Umbilical cord (tissue), 2 donors: Measurements from ENCODE around the gene STX5. TPM values are rescaled to one million over a fixed set of nuclear protein-coding genes. Genes with fewer than 3 reads are reported as not detected.
"Not testable (repeated sequence)": the region's sequence is repeated elsewhere in the genome, so short reads cannot be mapped to it uniquely, and the experiment has no call there.

ENCODE experiments used
- DNase-seq: peaks from one replicate; pipeline ENCODE4 v3.0.0-alpha.2; 2015; ENCODE audit warnings: low spot score
- total RNA-seq: library from RNA; depleted of rRNA; stranded (reverse); fragments of >200 nt; gene quantifications from one replicate; pipeline ENCODE4 v1.2.3, GENCODE V29; 2014; ENCODE audit warnings: low replicate concordance; ENCODE audit not compliant: insufficient read depth

STX5 gene
- total RNA-seq, result 44.3 TPM

GRCh38 chr11:62831520-62832335 is at the start of gene STX5:
STX5 (minus strand) TSS chr11:62832051; CDS start chr11:62831243, 808 bp downstream.
- DNase-seq, result peak; percentile 99

- DNase-seq, result peak; percentile 95
These were observed 49.1 kb upstream of the STX5 start, which contains the start of gene SLC3A2 for GRCh38 chr11:62880803-62881578. SLC3A2 (plus strand) TSS chr11:62880896; CDS start chr11:62881024, 128 bp downstream.

- peak; percentile 75 for DNase-seq
These were observed 48.5 kb upstream of the STX5 start for GRCh38 chr11:62880231-62880802.

DNA sequence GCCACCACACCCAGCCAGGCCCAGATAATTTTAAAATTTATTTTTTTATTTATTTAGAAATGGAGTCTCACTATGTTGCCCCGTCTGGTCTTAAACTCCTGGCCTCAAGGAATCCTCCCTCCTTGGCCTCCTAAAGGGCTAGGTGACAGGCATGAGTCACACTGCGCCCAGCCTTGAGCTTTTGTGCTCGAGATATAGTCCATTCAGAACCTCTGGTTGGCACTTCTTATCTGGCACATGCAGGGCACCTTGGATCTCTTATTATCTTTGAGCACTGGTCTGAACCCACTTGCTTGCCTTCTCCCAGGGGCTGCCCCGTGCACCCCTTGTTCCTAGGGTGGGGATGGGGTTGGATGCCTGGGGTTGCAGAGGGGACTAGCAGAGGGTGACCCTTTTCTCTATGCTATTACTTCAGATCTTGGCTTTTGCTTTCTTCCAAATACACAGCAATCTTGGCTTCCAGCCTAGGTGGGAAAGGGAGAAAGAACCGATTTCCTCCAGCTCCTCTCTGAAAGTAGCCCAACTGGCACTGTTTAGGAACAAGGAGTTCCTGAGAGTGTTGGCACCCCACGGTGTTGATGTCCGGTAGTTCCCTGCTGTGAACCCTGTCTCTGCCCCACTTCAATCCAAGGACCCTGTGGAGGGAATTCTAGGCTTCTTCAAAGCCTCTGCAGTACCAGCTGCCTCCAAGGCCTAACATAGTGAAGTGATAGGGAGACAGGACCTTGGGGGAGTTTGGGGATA is 47.6 kb upstream of the STX5 start:
- DNase-seq, result no peak

- DNase-seq, result no peak
These were observed 44.9 kb upstream of the STX5 start for GRCh38 chr11:62876712-62877111.

- DNase-seq, result peak; percentile 73
These were observed 44.0 kb upstream of the STX5 start for GRCh38 chr11:62875698-62876478.

- DNase-seq, result peak; percentile 79
These were observed 43.0 kb upstream of the STX5 start for GRCh38 chr11:62874851-62875250.

- DNase-seq, result peak; percentile 70
These were observed 33.8 kb upstream of the STX5 start for GRCh38 chr11:62865635-62866034.

DNA sequence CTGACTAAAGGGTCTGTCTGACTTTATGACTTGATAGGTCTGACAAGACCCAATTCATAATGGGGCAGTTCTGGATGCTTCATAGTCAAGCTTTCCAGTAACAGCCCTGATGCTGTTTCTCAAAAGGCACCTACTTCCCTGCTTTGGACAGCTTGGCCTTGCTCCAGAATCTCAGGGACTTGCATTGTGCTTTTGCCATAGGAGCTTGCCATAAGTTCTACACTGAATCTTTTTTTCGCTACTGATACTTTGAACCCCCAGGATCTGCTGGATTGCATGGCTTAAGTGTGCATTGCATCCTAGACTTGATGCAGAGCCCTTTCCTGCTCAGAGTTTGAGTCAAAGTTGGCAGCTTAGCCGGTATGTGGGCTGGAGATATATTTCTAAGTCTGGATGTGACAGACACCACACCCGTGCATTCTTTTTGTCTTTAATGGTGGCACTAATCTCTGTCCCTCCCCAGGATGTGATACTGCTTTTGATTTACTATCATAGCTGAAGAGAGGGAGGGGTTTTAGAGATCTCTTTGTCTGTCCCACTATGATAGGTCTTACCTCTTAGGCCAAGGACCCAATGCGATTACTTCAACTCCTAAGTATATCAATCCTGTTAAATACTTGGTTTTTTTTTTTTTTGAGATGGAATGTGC is 32.0 kb upstream of the STX5 start:
- DNase-seq, result peak; percentile 95

DNA sequence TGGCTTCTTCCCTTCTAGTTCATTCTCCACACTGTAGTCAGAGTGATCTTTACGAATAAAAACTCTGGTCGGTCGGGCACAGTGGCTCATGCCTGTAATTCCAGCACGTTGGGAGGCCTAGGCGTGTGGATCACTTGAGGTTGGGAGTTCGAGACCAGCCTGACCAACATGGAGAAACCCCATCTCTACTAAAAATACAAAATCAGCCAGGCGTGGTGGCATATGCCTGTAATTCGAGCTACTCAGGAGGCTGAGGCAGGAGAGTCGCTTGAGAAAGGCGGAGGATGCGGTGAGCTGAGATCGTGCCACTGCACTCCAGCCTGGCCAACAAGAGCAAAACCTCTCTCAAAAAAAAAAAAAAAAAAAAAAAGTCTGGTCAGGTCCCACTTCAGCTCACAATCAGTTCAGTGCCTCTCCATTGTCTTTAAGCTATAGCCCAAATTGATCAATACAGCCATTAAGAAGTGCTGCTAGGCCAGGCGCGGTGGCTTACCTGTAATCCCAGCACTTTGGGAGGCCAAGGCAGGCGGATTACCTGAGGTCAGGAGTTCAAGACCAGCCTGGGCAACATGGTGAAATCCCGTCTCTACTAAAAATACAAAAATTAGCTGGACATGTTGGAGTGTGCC is 29.8 kb upstream of the STX5 start:
- not testable (repeated sequence) for DNase-seq

- peak; percentile 61 for DNase-seq
These were observed 29.1 kb upstream of the STX5 start for GRCh38 chr11:62860835-62861563.

GRCh38 chr11:62859281-62859703 is 27.4 kb upstream of the STX5 start:
- DNase-seq, result not testable (repeated sequence)

GRCh38 chr11:62858201-62858600 is 26.4 kb upstream of the STX5 start:
- DNase-seq, result no peak

DNA sequence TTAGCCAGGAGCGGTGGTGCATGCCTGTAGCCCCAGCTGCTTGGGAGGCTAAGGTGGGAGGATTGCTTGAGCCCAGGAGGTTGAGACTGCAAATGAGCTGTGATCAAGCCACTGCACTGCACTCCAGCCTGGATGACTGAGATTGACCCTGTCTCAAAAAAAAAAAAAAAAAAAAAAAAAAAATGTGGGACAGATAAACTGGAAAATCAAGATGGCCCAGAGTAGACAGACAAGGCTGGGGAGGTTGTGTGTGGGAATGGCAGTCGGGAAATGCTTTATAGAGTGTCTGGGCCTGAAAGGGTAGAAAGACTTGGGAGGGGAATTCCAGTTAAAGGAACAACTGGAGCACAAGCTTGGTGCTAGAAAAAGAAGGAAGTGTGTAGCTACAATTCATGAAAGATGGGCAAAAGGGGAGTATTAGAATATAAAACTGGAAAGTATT is 25.7 kb upstream of the STX5 start:
- DNase-seq, result no peak

DNA sequence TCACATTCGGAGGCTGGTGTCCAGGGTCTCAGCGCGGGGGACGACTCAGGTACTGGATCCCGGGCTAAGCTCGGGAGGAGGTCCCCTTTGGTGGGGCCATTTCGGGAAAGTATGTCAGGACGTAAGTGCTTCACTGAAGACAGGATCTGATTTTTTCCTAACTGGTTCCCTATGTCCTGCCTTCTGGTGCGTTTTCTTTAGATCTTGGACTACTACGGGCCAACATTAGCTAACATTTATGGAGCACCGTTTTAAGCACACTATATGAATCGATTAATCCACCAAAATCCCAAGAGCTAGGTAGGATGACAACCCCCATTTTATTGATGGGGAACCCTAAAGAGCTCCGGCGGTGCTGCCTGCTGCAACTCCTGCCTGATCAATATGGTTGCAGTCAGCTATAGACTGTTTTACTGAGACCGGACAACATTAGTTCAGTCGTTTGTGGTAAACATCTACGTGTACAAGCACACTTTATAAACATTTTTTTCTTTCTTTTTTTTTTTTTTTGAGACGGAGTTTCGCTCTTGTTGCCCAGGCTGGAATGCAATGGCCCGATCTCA is 24.6 kb upstream of the STX5 start:
- DNase-seq, result no peak

DNA sequence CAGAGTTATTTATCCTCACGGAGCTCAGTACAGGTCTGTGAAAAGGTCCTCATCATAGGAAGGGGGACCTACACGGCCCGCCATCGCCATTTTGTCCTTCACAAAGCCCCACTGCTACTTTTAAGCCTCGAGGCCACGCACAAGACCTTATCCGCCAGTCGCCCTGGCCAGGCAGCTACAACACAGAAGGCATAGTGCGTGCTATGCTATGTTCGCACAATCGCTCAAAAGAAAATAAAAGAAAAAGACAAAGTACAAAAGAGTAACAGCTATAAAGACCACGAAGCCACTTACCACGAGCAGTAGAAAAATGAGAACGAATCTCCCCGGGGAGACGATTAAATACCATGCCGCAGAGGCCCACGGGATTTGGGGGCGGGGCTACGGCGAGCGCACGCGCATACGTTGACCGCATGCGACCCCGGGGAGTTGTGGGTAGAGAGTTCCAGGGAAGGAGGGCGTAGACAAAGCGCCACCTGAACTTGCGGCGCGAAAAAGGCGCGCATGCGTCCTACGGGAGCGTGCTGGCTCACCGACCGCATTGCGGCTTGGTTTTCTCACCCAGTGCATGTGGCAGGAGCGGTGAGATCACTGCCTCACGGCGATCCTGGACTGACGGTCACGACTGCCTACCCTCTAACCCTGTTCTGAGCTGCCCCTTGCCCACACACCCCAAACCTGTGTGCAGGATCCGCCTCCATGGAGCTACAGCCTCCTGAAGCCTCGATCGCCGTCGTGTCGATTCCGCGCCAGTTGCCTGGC is 23.9 kb upstream of the STX5 start:
- DNase-seq, result peak; percentile 98

DNA sequence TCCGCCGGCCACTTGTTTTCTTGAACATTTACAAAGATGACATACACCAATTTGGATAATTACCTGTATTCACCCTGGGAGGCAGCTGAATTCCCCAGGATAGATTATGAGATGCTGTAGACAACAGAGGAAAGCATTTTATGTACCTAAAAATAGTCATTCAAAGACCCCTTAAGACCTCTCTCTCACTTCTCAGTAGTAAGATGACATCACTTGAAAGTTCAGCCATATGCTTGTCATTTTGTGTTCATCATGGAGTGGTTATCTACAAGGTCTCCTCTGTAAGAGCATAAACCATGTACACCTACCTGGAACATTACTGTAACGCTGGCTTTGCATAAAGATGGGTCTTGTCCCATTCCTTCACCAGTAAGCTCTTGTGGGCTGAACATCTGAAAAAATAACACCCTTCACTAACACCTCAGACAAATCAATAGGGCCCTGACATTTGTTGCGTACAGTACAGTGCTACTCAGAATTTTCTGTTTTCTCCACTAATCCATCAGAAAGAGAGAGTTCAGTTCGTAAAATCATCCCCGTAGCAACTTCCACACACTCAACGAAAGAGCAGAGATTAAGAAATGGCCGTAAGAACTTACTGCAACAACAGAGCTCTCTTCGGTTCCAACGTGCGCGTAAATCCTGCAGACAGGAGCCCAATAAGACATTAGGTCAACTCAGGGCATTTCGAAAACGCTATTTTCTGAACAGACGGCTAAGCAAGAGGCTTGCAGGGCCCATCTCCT is 23.1 kb upstream of the STX5 start:
- no peak for DNase-seq
